PC-9 (cell line): ENCODE data around the gene FGL2. TPM values are rescaled to one million over a fixed set of nuclear protein-coding genes. Genes with fewer than 3 reads are reported as not detected.
"Not testable (repeated sequence)": the region's sequence is repeated elsewhere in the genome, so short reads cannot be mapped to it uniquely, and the experiment has no call there.

Experiments used
- BruUV-seq: library from RNA; stranded (reverse); fragments of 400-500 nt; replicated peaks from 2 replicates; lab custom pipeline; 2021; lab: Mats Ljungman, UMichigan
- CTCF ChIA-PET: fragments of 300-600 bp; sonication (Branson Sonifier 250); formaldehyde crosslinking; loops from one replicate; lab custom pipeline; 2022; ENCODE audit warnings: antibody characterized with exemption; lab: Charles Lee
- POLR2A ChIA-PET: fragments of 300-600 bp; sonication (Branson Sonifier 250); formaldehyde crosslinking; loops from one replicate; lab custom pipeline; 2022; ENCODE audit warnings: antibody characterized with exemption; ENCODE audit not compliant: unreplicated experiment; lab: Charles Lee
- DNase-seq, 2 experiments: peaks; one replicate each; pipeline versions ENCODE4 v3.0.0 to v3.0.0-alpha.2; 2015 to 2022; ENCODE audit warnings: mixed read lengths in 1 of 2
- H2AFZ ChIP-seq: fragments of 200-600 bp; sonication (generic); 2 replicates; pipeline ENCODE4 v1.8.1; 2017; ENCODE audit warnings: antibody characterized with exemption
- H3F3A ChIP-seq: fragments of 200-600 bp; sonication (generic); 2 replicates; pipeline ENCODE4 v1.8.1; 2017; ENCODE audit warnings: antibody characterized with exemption, mild to moderate bottlenecking, low read depth; ENCODE audit not compliant: insufficient read depth
- H3K27ac ChIP-seq: fragments of 200-600 bp; sonication (generic); 2 replicates; pipeline ENCODE4 v1.6.1; 2016; ENCODE audit warnings: mixed run types
- H3K27me3 ChIP-seq: fragments of 200-600 bp; sonication (generic); 2 replicates; pipeline ENCODE4 v1.6.1; 2016; ENCODE audit warnings: low read depth, mixed run types; ENCODE audit not compliant: insufficient read depth
- H3K36me3 ChIP-seq: fragments of 200-600 bp; sonication (generic); 2 replicates; pipeline ENCODE4 v1.6.1; 2016; ENCODE audit warnings: low read depth, mixed run types
- H3K4me1 ChIP-seq: fragments of 200-600 bp; sonication (generic); replicated peaks from 2 replicates; pipeline ENCODE4 v1.6.1; 2016; ENCODE audit warnings: mixed run types; ENCODE audit not compliant: insufficient read depth
- H3K4me2 ChIP-seq: fragments of 200-600 bp; sonication (generic); 2 replicates; pipeline ENCODE4 v1.6.1; 2017; ENCODE audit warnings: mixed run types
- H3K4me3 ChIP-seq: fragments of 200-600 bp; sonication (generic); 2 replicates; pipeline ENCODE4 v1.6.1; 2016; ENCODE audit warnings: mixed run types
- H3K79me2 ChIP-seq: fragments of 200-600 bp; sonication (generic); 2 replicates; pipeline ENCODE4 v1.6.1; 2017; ENCODE audit warnings: low read depth, mixed run types
- H3K9me2 ChIP-seq: fragments of 200-600 bp; sonication (generic); 2 replicates; pipeline ENCODE4 v1.8.1; 2017; ENCODE audit warnings: mild to moderate bottlenecking; ENCODE audit not compliant: insufficient read depth
- H3K9me3 ChIP-seq: fragments of 200-600 bp; sonication (generic); 2 replicates; pipeline ENCODE4 v1.8.1; 2016; ENCODE audit warnings: low read depth; ENCODE audit not compliant: insufficient read depth
- H4K20me1 ChIP-seq: fragments of 200-600 bp; sonication (generic); 2 replicates; pipeline ENCODE4 v1.8.1; 2017; ENCODE audit not compliant: insufficient read depth
- intact Hi-C: fragments of 100-400 bp; cut with micrococcal nuclease; formaldehyde crosslinking; loops from one replicate; pipeline ENCODE4 v1.10.0; 2022; ENCODE audit not compliant: unreplicated experiment
- total RNA-seq: library from RNA; stranded (reverse); gene quantifications from 2 replicates; pipeline ENCODE4 v1.2.3, GENCODE V29; 2021

Gene FGL2
- total RNA-seq, 1 experiment from 2014 or later: not detected

DNA sequence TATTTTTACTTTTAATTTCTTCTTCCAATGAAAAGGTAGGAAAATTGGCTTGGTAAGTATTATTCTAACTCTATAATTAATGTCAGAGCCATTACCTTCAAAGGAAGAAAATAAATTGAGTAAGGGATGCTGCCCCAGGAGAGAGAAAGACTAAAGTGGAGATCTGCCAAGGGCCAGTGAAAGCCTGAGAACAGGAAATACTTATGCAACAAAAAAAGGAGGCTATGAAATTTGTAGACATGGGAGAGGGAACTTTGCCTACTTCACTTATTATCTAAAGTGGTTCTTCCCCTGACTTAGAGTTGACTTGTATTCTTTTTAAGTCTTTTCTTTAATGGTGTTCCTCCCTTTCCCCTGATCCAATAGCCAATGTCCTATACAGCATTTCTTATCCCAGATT lies 47.4 kb downstream of the FGL2 start:
- H3K9me3 ChIP-seq, H3K9me2 ChIP-seq, H3K4me3 ChIP-seq, H3K79me2 ChIP-seq, H3K27ac ChIP-seq, DNase-seq, H3K4me1 ChIP-seq, CTCF ChIA-PET, POLR2A ChIA-PET, H3K36me3 ChIP-seq, BruUV-seq, H3K27me3 ChIP-seq, H3F3A ChIP-seq, H3K4me2 ChIP-seq, intact Hi-C loops, H2AFZ ChIP-seq, H4K20me1 ChIP-seq: not testable (repeated sequence)

Other genes with a start within 250 kb of the FGL2 start
- not detected in 2 replicates for gene SPDYE17, start 167.5 kb downstream of the FGL2 start, total RNA-seq
- gene SPDYE18, start 137.3 kb downstream of the FGL2 start, total RNA-seq: 0.44 TPM in 1 of 2 replicates, not detected in the other
- 11.6 and 15.9 TPM in 2 replicates for gene CCDC146, start 77.2 kb downstream of the FGL2 start, total RNA-seq
- gene GSAP, start 216.5 kb upstream of the FGL2 start, total RNA-seq: 15.6 and 17.2 TPM in 2 replicates